Skeletal muscle tissue (tissue), 4 donors: ENCODE measurements around the gene CREB3. TPM values are rescaled to one million over a fixed set of nuclear protein-coding genes. Genes with fewer than 3 reads are reported as not detected.

ENCODE experiments used
- H3K27ac ChIP-seq: one replicate; pipeline ENCODE4 v1.7.0; 2013; ENCODE audit warnings: mild to moderate bottlenecking, low read depth, low read length, inconsistent platforms
- H3K27me3 ChIP-seq, 3 donors: one replicate each; pipeline ENCODE4 v1.7.0; 2013; ENCODE audit warnings: low read length in 3 of 3; ENCODE audit not compliant: control insufficient read depth in 3 of 3, insufficient read depth in 3 of 3
- H3K36me3 ChIP-seq, 3 donors: one replicate each; pipeline ENCODE4 v1.7.0; 2013; ENCODE audit warnings: low read length in 3 of 3; ENCODE audit not compliant: control insufficient read depth in 3 of 3, insufficient read depth in 3 of 3
- H3K4me1 ChIP-seq, 3 donors: one replicate each; pipeline ENCODE4 v1.7.0; 2013; ENCODE audit warnings: low read length in 3 of 3, mild to moderate bottlenecking in 3 of 3; ENCODE audit not compliant: control insufficient read depth in 3 of 3, insufficient read depth in 3 of 3
- H3K4me3 ChIP-seq, 3 donors: one replicate each; pipeline ENCODE4 v1.7.0; 2013; ENCODE audit warnings: low read length in 3 of 3
- H3K9ac ChIP-seq, 3 donors: one replicate each; pipeline ENCODE4 v1.7.0; 2013; ENCODE audit warnings: low read length in 3 of 3, mild to moderate bottlenecking in 3 of 3, moderate library complexity in 2 of 3, low read depth in 1 of 3
- H3K9me3 ChIP-seq, 3 donors: one replicate each; pipeline ENCODE4 v1.7.0; 2013; ENCODE audit warnings: low read length in 3 of 3; ENCODE audit not compliant: control insufficient read depth in 3 of 3
- total RNA-seq: library from RNA; depleted of rRNA; stranded (reverse); fragments of >200 nt; gene quantifications from one replicate; pipeline ENCODE4 v1.2.3, GENCODE V29; 2014
- donor health status: Osteomylitis.

Gene CREB3
- total RNA-seq, 1 donor from 2014 or later, result 20.9 TPM

- Histone ChIP-seq H3K9me3 (no peaks in the 10 kb centered on the region), H3K27ac (no peak overlapping the region), H3K4me1 (peaks cover 0 to 3% (median 0%) of the 10 kb centered on the region in 3 donors), H3K27me3 (no peaks in the 10 kb centered on the region), H3K4me3 (no peak overlapping the region), H3K9ac (no peak overlapping the region), H3K36me3 (no peaks in the 10 kb centered on the region)
Observed at GRCh38 chr9:35763803-35764202, 31.3 kb downstream of the CREB3 start.

- Histone ChIP-seq H3K9ac (no peak overlapping the region), H3K9me3 (no peaks in the 10 kb centered on the region), H3K4me3 (no peak overlapping the region), H3K27ac (no peak overlapping the region), H3K36me3 (no peaks in the 10 kb centered on the region), H3K27me3 (no peaks in the 10 kb centered on the region), H3K4me1 (peaks cover 16 to 22% (median 16%) of the 10 kb centered on the region in 3 donors)
Observed at GRCh38 chr9:35766997-35767396, 34.5 kb downstream of the CREB3 start.

DNA sequence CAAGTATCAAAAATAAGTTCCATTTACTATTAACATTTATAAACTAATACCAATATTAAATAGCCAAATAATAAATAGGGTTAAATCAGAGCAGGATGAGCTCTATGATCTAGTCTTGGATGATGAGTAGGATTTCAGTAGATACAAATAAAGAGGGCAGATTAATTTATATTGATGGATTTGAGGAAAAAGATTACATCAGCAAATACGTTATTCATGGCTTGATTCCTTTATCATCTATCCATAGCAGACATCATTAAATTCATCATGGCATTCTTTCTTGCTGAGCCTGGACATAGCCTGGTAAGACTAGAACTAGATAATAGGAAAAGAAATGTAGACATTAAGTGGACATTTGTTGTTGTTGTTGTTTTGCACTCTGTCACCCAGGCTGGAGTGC is 35.0 kb downstream of the CREB3 start:
- H3K27me3 ChIP-seq, result no peaks in the 10 kb centered on the region
- H3K4me3 ChIP-seq, result no peak overlapping the region
- no peak overlapping the region for H3K9ac ChIP-seq
- H3K27ac ChIP-seq, result no peak overlapping the region
- H3K9me3 ChIP-seq, result no peaks in the 10 kb centered on the region
- no peaks in the 10 kb centered on the region for H3K36me3 ChIP-seq
- H3K4me1 ChIP-seq, result peaks cover 18 to 25% (median 18%) of the 10 kb centered on the region in 3 donors

GRCh38 chr9:35769763-35770162 is 37.3 kb downstream of the CREB3 start:
- H3K9me3 ChIP-seq, result no peaks in the 10 kb centered on the region

GRCh38 chr9:35771075-35771433 is 38.6 kb downstream of the CREB3 start:
- Histone ChIP-seq H3K27ac (peak overlapping the region; percentile 73), H3K9me3 (no peaks in the 10 kb centered on the region), H3K36me3 (no peaks in the 10 kb centered on the region), H3K4me3 (peak overlapping the region in 1 of 3 donors; percentile 6), H3K27me3 (no peaks in the 10 kb centered on the region), H3K9ac (peak overlapping the region in 1 of 3 donors; percentile 57), H3K4me1 (peaks cover 18 to 25% (median 18%) of the 10 kb centered on the region in 3 donors)

More at GRCh38 chr9:35769763-35770162, 37.3 kb downstream of the CREB3 start:
- Histone ChIP-seq H3K4me3 (no peak overlapping the region), H3K36me3 (no peaks in the 10 kb centered on the region), H3K9ac (no peak overlapping the region), H3K27me3 (no peaks in the 10 kb centered on the region), H3K4me1 (peaks cover 18 to 25% (median 18%) of the 10 kb centered on the region in 3 donors), H3K27ac (no peak overlapping the region)

- Histone ChIP-seq H3K27ac (peak overlapping the region; percentile 73), H3K9me3 (no peaks in the 10 kb centered on the region), H3K36me3 (no peaks in the 10 kb centered on the region), H3K4me3 (no peak overlapping the region), H3K4me1 (peaks cover 18 to 25% (median 18%) of the 10 kb centered on the region in 3 donors), H3K27me3 (no peaks in the 10 kb centered on the region), H3K9ac (peak overlapping the region in 1 of 3 donors; percentile 57)
Observed at GRCh38 chr9:35771534-35771933, 39.1 kb downstream of the CREB3 start.

DNA sequence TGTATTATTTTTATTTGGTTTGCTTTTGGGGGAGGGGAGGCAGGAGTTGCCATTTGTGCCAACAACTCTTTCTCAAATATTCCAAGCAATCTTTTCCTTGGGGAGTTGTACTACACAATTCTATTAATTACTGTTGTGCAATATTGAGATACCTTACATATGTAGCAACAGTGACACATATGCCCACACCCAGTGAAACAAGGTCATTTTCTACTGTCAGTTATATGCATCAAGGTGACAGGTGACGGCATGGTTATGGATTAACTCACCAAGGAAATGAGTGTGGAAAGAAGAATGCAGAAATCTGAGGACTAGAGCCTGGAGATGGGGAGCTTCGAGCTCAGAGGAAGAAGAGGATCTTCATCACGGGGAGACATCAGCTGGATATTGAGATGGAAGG is 39.5 kb downstream of the CREB3 start:
- Histone ChIP-seq H3K27me3 (no peaks in the 10 kb centered on the region), H3K9me3 (no peaks in the 10 kb centered on the region), H3K27ac (no peak overlapping the region), H3K4me1 (peaks cover 18 to 25% (median 18%) of the 10 kb centered on the region in 3 donors), H3K9ac (no peak overlapping the region), H3K36me3 (no peaks in the 10 kb centered on the region), H3K4me3 (no peak overlapping the region)

- H3K27ac ChIP-seq, result no peak overlapping the region
- H3K9ac ChIP-seq, result no peak overlapping the region
- H3K9me3 ChIP-seq, result no peaks in the 10 kb centered on the region
Observed at GRCh38 chr9:35774907-35775635, 42.6 kb downstream of the CREB3 start.

GRCh38 chr9:35776018-35776417 is 43.6 kb downstream of the CREB3 start:
- Histone ChIP-seq H3K9me3 (no peaks in the 10 kb centered on the region), H3K27ac (no peak overlapping the region), H3K36me3 (no peaks in the 10 kb centered on the region)

More at GRCh38 chr9:35774907-35775635, 42.6 kb downstream of the CREB3 start:
- Histone ChIP-seq H3K4me1 (peaks cover 18 to 21% (median 18%) of the 10 kb centered on the region in 3 donors), H3K36me3 (no peaks in the 10 kb centered on the region), H3K27me3 (no peaks in the 10 kb centered on the region), H3K4me3 (no peak overlapping the region)

GRCh38 chr9:35778496-35778895 is 46.0 kb downstream of the CREB3 start:
- Histone ChIP-seq H3K4me1 (no peaks in the 10 kb centered on the region), H3K9ac (no peak overlapping the region), H3K27ac (no peak overlapping the region), H3K27me3 (no peaks in the 10 kb centered on the region), H3K36me3 (peaks cover 0 to 2% (median 0%) of the 10 kb centered on the region in 3 donors), H3K9me3 (no peaks in the 10 kb centered on the region), H3K4me3 (no peak overlapping the region)

More at GRCh38 chr9:35776018-35776417, 43.6 kb downstream of the CREB3 start:
- Histone ChIP-seq H3K4me1 (peaks cover 9 to 13% (median 12%) of the 10 kb centered on the region in 3 donors), H3K27me3 (no peaks in the 10 kb centered on the region), H3K9ac (no peak overlapping the region), H3K4me3 (no peak overlapping the region)
